GM19468 (cell line): ENCODE measurements around the gene CIAO1.
"Not testable (repeated sequence)": the region's sequence is repeated elsewhere in the genome, so short reads cannot be mapped to it uniquely, and the experiment has no call there.

ENCODE experiments used
- ATAC-seq: cut with Tn5 transposase; IDR thresholded peaks from one replicate; pipeline ENCODE4 v1.9.1; 2021; ENCODE audit warnings: mild to moderate bottlenecking, moderate library complexity, moderate number of reproducible peaks; ENCODE audit not compliant: unreplicated experiment; ENCODE audit errors: extremely low read depth

CIAO1 gene

GRCh38 chr2:96248624-96249023 is 17.4 kb upstream of the CIAO1 start:
- ATAC-seq = no peak

GRCh38 chr2:96249654-96250053 is 16.4 kb upstream of the CIAO1 start:
- no peak for ATAC-seq

GRCh38 chr2:96250188-96250587 is 15.8 kb upstream of the CIAO1 start:
- ATAC-seq = no peak

GRCh38 chr2:96251721-96252292 is 14.2 kb upstream of the CIAO1 start:
- no peak for ATAC-seq

- ATAC-seq = no peak
Measured at GRCh38 chr2:96252526-96252925, 13.5 kb upstream of the CIAO1 start.

- no peak for ATAC-seq
Measured at GRCh38 chr2:96253006-96253405, 13.0 kb upstream of the CIAO1 start.

GRCh38 chr2:96254571-96254970 is 11.5 kb upstream of the CIAO1 start:
- no peak for ATAC-seq

- ATAC-seq = no peak
Measured at GRCh38 chr2:96256611-96257113, 9.4 kb upstream of the CIAO1 start.

GRCh38 chr2:96257744-96258143 is 8.3 kb upstream of the CIAO1 start:
- not testable (repeated sequence) for ATAC-seq

GRCh38 chr2:96258166-96259022 is 7.6 kb upstream of the CIAO1 start:
- ATAC-seq = no peak

- no peak for ATAC-seq
Measured at GRCh38 chr2:96259497-96259921, 6.5 kb upstream of the CIAO1 start.

- no peak for ATAC-seq
Measured at GRCh38 chr2:96260387-96261260, 5.4 kb upstream of the CIAO1 start.

GRCh38 chr2:96261328-96262003 is 4.6 kb upstream of the CIAO1 start:
- ATAC-seq = no peak

GRCh38 chr2:96262306-96262705 is 3.7 kb upstream of the CIAO1 start:
- no peak for ATAC-seq

GRCh38 chr2:96264086-96264485 is 1.9 kb upstream of the CIAO1 start:
- no peak for ATAC-seq

- ATAC-seq = no peak
Measured at GRCh38 chr2:96264656-96265348, 1.2 kb upstream of the CIAO1 start.

GRCh38 chr2:96265349-96265839 is 631 bp upstream of the CIAO1 start:
- ATAC-seq = peak; percentile 5

- no peak for ATAC-seq
Measured at GRCh38 chr2:96267159-96267971, 1.3 kb downstream of the CIAO1 start.
